ENCODE results near the gene ITGAV.

The ITGAV gene

DNA sequence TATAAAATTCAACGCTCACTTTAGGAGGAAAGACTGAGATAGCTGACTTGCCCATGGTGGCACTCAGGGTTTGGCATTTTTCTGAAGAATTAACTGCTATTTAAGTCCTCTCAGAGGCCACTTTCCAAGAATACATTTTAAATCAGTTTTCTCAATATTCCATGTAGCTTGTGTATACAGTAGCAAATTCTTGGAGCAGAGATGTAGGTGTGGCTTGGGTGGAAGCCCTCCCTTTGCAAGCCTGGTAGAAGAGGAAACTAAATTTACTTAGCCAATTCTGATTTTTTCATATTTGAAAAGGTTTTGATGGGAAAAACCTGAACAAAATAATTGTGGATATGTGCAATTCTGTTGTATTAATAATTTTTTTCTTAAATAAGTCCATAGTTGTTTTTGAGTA, 14.0 kb upstream of the ITGAV start:
- DNase-seq, result no peak

DNA sequence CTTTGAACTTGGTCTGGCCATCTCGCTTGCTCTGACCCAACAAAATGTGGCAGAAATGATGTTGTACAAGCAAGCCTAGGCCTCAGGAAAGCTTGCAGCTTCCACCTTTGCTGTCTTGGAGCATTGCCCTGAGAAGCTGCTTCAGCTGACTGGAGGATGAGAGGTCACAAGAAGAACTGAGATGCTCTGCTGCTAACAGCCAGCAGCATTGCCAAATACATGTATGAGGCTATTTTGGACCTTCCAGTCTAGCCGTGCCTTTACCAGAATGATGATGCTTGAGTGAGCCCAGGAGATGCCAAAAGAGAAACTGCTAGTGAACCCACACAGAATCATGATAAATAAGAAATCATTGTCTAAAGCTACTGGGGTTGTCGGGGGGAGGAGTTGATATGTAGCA, 13.2 kb upstream of the ITGAV start:
- no peak for DNase-seq

DNA sequence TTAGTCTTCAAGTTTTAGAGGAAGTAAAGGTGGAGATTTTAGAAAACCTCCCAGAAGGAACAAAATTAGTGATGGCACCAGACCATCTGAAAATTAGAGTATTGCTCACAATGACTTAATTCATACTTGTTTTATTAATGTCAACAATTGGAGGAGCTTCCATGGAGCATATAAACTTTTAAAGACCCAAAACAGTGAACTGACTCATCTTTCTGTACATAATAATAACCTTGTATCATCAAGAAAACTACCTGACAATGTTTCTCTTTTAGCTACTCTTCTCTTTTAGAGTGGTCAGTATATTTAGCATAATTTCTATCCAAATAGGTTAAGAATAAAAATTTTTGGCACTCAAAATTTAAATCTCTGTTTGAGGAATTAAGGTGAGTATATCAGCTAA, 7.2 kb upstream of the ITGAV start:
- DNase-seq, result no peak

DNA sequence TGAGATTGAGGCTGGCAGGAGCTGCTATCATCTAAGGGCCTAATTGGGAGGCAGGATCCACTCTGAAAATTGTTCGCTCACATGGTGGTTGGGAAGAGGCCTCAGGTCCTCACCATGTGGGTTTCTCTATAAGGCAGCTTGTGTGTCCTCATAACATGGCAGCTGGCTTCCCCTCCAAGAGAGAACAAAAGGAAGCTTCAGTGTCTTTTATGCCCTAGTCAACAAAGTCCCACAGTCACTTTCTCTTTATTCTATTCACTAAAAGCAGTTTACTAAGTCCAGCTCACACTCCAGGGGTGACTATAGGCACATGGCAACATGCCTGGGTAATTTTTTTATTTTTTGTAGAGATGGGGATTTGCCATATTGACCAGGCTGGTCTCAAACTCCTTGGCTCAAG, 5.8 kb upstream of the ITGAV start:
- DNase-seq, result no peak

DNA sequence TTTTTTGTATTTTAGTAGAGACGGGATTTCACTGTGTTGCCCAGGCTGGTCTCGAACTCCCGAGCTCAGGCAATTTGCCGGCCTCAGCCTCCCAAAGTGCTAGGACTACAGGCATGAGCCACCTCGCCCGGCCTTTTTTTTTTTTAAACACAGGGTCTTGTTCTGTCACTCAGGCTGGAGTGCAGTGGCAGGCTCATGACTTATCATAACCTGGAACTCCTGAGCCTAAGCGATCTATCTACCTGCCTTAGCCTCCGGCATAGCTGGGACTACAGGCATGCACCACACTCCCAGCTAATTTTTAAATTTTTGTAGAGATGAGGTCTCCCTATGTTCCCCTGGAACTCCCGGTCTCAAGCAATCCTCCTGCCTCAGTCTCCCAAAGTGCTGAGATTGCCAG, 1.4 kb upstream of the ITGAV start:
- DNase-seq, result no peak

DNA sequence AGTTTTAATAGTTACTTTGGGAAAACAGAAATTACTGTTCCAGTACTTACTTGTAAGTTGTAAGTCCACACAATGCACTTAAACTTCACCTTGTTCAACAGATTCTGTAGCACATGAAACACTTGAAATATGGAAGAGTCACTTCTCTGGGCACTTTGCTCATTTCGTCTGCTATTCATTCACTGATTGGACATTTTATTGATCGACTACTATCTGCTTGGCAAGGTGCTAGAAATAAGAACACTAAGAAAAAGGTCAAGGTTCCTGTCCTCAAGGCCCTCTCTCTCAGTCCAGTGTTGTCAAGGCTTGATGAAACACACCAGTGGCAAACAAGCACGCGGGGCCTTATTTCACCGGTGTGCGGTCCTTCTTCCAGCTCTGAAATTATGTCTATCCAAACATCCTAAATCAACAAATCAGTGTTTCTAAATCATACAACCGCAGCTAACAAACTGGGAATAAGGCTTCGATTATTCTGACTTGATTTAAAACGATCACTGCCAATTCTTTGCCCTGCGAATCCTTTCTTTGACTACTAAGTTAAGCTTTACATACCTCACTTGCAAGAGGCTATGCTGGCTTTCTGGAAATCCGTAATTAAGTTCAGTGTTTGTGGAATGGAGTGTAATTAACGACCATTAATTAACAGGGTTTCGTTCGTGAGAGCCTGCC, 780 bp upstream of the ITGAV start:
- DNase-seq, result no peak

DNA sequence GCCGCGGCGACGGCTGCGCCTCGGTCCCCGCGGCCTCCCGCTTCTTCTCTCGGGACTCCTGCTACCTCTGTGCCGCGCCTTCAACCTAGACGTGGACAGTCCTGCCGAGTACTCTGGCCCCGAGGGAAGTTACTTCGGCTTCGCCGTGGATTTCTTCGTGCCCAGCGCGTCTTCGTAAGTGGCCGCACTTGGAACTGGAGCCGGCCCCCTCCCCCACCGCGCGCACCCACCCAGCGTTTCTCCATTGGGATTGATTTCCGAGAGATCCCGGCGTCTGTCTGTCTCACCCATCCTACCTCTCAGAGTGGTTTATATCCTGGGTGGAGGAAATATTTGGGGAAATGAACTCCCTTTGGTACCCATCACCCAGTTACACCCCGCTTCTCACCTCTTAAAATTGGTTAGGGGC, 498 bp downstream of the ITGAV start:
- DNase-seq, result no peak

DNA sequence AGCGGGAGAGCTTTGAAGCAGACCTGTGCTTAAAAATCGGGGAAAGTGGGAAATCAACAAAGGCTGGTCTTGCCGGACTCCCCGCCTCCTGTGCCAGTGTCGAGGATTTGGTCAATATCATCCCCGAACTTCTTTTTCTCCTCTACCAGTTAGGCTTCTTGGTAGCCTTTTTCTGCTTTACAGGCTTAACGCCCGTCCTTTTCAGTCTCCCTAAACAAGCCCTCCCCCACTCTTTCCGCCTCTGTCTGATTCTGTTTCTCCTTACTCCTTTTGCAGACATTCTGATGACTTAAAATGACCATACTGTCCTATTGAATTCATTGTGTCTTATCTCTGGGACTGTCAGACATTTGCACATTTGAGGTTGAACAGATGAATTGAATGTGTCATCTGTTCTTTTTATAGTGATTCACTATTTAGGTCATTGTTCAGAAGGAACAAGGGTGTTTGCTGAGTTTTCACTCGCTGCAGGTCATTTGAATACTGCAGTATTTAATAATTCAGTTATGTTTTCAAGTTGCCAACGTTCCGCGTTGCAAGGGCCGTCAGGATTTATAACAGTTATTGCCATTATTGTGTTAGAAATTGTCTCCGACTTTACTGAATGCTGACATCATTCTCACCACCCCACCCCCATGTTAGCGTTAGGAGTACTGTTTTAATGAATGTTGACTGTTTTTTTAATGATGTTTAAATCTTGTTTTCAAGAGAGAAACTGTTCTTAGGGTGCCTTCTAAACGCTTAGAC, 1.1 kb downstream of the ITGAV start:
- DNase-seq, result peak; percentile 7

DNA sequence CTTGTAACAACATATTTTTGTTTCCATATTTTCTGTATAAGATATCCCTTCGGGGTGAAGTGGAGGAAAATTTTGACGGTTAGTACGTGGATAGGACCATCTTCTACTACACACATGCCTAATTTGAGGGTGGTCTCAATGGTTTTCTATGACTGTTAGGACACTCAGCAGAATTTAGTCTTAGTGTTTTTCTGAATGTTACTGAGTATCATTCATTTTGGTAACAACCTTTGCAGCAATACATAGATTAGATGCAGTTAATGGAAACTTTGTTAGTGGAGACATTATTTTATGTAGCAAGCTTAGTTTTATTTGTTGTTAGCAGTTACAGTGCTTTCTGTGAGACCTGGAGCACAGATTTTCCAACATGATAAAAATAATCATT, 1.6 kb downstream of the ITGAV start:
- DNase-seq, result no peak

DNA sequence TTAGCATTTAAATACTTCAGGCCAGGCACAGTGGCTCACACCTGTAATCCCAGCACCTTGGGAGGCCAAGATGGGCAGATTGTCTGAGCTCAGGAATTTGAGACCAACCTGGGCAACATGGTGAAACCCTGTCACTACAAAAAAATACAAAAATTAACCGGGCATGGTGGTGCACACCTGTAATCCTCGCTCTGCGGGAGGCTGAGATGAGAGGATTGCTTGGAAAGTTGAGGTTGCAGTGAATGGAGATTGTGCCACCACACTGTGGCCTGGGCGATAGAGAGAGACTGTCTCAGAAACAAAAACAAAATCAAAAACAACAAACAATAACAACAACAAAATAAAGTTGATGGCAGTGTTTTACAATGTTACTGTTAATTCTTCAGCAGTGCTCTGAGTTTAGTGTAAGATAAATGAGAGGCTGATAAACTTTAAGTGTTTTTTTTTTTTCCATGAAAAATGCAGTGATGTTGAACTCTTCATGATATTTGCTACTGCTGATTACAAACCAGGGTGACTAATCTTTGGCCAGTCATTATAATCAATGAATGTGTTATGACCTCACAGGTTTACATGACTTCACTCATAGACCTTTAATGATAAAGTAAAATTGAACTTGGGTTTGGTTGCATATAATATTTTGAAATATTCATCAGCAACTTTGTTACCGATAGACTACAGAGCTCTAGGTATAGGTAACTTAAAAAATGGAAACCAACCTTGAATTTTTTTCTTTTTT, 2.5 kb downstream of the ITGAV start:
- no peak for DNase-seq

DNA sequence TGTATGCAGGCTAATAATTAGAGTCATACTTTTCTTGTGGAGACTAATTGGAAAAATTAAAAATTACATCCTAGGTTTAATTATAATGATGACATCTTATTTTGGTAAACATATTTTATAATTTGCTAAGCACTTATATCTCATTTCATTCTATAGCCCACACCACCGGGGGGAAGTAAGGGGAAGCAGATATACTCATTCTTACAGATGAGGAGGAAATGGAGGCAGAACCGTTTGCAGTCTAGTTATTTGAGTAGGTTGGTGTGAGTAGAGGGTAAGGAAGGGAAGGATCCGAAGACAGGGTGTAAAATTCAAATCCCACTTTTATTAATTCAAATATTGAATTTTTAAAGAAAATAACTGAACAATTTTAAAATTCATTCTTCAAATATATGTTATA, 3.7 kb downstream of the ITGAV start:
- DNase-seq, result no peak

DNA sequence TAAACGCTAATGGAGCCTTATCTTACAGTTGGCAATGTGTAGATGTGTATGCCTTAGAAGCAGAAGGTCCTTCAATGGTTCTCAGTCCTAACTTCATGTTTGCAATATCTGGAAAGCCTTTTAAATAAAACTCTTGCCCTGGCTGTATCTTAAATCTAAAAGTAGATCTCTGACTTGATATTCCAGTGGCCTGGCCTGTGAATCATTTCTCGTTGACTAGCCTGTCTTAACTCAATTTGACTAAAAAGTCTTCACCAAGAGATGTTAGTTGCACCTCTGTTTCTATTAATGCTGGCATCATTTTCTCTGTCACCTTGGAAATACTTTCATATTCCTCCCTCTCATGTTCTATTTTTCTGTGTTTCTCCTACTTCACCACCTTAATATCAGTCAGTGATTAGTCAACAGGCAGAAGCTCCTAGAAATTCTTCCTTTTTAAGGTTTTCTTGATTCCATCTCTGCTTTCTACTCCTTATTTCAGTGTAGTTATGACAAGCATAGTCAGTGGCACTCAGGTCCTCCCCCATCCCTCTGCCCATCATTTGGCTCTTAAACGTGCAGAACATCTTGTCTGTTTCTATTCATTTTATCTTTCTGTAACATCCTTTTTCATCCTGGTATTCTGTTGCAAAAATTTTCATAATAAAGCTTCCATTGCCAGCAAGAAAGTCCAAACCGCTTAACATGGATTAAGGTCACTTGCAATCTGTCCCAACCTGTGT, 4.3 kb downstream of the ITGAV start:
- DNase-seq, result no peak

DNA sequence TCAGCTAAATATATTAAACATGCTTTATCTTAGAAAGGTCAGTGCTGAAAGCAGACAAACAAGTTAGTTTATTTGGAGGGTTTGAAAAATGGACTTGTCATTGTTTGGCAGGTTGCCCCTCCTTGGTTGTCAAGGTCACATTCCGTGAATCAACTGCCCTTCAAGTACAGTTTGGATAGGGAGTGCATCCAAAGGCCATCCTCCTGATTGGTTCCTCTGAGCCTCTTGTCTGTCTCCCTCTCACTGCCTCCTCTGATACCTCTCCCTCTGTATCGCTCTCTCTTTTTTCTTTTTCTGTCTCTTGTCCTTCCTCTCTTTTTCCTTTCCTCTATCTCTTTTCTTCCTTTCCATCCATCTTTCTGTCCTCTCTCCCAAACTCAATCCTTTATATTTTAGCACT, 5.4 kb downstream of the ITGAV start:
- DNase-seq, result no peak

DNA sequence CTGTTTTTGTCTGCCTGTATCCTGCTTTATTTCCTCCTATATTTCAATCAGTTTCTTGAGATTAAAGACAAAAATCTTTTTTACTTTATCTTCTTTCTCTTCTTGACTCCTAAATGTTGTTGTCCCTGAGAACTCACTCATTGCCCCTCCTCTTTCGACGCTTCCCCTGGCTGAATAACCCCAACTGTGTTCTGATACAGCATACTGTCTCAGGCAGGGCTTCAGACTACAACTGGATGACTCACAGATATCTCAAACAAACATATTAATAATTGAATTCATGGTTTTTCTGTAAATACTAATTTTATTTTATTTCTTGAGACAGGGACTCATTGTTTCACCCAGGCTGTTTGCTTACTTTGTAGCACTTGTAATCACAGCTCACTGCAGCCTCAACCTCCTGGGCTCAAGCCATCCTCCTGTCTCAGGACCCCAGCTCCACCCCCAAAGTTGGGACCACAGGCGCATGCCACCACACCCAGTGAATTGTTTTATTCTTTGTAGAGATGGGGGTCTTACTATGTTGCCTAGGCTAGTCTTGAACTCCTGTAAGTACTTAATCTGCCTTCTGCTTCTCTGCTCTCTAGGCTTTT, 9.4 kb downstream of the ITGAV start:
- no peak for DNase-seq

DNA sequence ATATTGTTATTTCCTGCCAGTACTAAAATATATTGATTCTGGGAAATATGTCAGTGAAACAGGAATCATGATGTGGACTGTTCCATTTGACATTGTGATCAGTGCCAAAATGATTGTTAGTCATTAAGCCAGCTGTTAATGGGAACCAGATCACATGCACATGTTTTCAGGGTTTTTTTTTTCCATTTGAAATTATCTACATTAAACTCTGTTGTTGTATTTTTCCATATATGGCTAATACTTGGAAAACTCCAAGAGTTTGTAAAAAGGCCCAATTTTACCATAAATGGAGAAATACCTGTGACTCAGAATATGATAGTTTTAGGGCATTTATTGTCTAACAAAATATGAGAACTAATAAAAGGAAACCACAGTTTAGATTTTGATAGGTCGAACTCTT, 13.4 kb downstream of the ITGAV start:
- DNase-seq, result no peak

DNA sequence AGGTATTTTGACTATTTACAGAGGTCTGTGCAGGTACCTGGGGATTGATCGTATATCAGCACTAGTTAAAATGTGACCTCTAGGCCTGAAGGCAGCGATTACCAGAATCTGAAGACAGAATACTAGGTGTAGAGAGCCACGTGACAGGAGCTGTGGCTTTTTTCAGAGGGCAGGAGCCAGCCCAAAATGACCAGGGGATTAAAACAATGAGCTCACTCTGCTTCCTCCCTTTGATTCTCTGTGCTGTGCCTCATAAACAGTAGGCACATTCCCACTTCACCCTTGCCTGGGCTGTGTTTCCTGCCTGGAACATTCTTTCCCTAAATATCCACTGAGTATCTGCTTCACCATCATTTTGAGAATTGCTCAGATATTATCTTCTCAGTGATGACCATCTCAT, 15.2 kb downstream of the ITGAV start:
- DNase-seq, result no peak

DNA sequence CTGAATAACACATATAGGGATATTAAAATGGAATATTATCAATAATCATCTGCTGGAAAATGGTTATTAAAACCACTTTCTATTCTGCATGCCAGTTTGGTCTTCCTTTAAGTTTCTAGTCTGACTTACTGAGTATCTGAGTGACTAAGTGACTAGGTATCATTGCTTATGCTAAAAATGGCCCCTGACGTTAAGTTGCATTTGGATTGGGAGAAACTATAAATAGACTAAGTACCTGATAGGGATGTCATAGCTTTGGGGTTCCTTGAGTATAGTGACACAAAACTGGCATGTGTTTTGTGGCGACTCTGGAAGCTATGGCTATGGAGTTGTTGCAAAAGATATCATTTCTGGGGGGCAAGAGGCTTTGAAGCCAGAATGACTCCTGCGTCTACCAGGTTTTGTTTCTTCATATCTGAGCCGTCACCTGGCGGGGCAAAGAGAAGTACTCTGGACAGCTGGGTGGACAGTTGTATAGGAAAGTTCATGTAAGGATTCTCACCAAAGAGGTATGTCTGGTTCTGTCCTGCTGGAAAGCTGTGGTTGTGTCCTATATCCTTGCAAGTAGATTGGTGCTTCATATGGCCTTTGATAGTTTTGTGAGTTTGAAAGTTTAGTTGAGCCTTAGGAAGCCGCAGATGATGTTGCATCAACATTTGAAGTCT, 17.9 kb downstream of the ITGAV start:
- DNase-seq, result no peak

DNA sequence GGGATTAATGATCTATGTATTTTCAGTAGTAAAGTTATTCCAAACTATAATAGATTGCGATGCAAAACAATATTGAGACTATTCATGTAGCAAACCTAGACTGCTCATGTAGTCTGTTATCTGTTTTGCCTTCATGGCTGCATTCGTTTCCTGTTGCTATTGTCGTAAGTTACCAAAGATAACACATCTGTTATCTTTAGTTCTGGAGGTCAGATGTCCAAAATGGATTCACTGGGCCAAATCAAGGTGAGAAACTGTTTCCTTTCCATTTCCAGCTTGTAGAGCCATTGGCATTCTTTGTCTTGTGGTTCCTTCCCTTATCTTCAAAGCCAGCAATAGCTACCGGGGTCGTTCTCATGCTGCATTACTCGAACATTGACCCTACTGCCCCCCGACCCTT, 20.9 kb downstream of the ITGAV start:
- DNase-seq, result no peak

DNA sequence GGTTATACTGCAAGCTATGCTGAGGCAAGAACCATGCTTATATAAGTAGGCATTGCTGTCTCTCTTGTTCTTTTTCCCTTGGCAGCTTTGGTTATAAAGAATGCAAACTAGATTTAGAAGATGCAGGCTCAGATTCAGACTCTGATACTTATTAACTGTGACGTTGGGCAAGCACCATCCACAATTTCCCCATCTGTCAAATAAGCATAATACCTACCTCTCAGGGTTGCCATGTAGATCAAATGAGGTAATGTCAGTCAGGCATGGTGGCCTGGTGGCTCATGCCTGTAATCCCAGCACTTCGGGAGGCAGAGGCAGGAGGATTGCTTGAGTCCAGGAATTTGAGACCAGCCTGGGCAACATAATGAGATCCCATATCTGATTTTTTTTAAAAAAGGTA, 21.7 kb downstream of the ITGAV start:
- no peak for DNase-seq

DNA sequence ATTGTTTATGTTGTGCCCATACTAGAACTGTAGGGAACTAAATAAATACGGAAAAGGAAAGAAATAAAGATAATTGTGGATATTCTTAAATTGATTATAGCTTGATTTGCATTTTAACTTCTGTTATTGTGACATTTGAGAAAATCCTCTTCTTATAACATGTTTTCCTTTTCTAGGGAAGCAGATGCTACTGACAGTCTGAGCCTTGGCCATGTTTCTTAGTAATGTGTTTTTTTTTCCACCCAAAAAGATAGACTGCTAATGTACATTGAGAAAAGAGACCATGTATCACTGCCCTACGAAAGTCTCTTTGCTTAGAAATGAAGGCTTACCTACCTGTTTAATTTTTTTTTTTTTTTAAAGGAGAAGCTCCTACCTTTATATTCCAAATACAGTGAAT, 22.2 kb downstream of the ITGAV start:
- DNase-seq, result no peak

DNA sequence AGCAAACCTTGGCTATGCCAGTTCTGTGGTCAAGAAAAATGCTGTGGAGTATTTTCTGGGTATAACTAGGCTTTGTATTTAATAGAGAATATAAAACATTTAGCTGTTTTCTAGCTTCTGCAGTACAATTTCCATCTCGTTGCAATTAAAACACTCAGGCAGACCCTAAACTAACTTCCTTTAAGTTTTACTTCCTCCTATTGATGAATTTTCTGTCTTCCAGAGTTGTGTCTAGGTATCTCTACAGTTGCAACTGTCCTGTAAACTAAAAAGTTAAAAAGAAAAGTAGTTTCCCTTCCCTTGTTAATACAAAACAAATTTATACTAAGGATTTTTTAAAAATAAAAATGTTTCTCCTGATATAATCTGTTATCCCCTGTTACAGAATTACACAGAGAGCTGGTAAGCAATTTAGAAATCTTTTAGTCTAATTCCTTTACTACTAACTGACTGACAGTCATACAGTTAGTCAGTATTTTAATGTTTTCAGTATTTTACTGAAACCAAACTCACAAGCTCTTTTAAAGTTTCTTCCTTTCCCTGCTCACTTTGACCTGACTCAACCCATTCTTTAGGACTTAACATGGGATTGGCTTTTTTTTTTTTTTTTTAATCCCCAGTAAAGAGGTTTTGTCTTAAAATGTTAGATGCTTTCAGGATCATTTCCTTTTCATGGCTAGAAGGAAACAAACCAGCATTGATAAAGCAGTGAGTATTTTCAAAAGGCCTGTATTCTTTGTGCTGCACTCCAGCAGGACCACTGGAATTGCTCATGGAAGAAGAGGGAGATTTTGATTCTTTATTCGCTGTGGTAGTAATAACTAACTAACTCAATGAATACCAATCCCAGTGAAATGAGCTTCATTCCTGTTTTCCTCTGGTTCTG, 22.9 kb downstream of the ITGAV start:
- DNase-seq, result no peak

DNA sequence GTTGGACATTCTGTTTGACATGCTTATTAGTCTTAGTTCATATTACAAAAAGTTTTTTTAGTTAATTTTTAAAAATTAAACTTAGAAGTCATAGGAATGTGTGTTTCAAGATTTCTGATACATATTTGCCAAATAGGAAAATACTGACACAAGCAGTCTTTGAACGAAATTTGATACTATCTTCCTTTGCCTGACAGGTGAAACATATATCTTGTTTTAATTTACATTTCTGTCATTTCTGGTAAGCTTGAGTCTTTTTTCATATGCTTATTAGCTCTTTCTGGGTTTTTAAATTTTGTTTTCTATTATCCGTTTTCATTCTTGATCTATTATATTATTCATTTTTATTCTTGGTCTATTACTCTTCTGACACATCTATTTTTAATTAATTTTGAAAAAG, 24.5 kb downstream of the ITGAV start:
- no peak for DNase-seq

Data from stimulated activated CD4-positive, alpha-beta T cell treated with anti-CD3 and anti-CD28 coated beads, Interleukin-1b, Interleukin-23, amount 100 ng/mL, for 48 hours (primary cell).